Smooth muscle cell of the umbilical artery (primary cell): ENCODE results near the gene CHCHD2. TPM values are rescaled to one million over a fixed set of nuclear protein-coding genes. Genes with fewer than 3 reads are reported as not detected.

Experiments
- total RNA-seq: library from RNA; depleted of rRNA; stranded (reverse); fragments of >200 nt; gene quantifications from 2 replicates; pipeline ENCODE4 v1.2.3, GENCODE V29; 2014

The CHCHD2 gene
- 197 and 391 TPM in 2 replicates for total RNA-seq

GRCh38 chr7:56106108-56107073 is at the start of gene CHCHD2:
CHCHD2 (minus strand) TSS chr7:56106476; CDS start chr7:56106413, 63 bp downstream.

DNA sequence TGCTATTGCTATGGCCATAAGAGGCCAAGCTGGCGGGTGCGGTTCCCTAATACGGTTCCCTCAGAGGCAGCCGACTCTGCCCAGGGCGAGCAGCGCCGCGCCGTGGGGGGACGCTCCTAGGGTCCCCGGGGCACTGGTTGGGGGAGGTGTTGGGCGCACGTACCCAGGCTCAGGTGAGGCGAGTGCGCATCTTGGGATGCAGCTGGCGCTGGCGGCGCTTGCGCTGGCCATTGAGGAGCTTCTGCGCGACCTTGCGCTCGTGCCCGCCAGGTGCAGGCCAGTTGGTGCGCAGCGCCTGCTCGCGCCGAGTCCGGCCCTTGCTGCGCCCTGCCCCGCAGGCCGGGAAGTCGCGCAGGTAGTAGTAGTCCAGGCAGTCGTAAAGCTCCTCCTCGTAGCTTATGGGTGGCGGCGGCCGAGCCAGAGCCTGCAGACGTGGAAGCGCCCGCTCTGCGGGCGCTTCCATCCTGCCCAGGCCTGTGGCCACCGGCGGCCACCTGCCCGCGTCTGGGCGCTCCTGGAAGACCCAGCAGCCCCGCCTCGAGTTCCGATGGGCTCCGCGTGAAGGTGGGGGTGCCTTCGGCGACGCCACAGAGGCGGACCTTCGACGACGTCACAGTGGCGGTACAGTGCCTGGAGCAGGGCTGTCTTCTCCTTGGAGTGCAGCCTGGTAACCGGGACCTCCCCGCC is 9.7 kb upstream of the CHCHD2 start, which contains the start of gene NUPR2:
Gene NUPR2, minus strand, starts transcription at position 566 of the 687 bp plus-strand sequence. Its CDS starts 103 bp downstream, at position 463.

GRCh38 chr7:56092789-56093531 is 13.3 kb downstream of the CHCHD2 start, which contains the start of gene PHKG1:
PHKG1 (minus strand) TSS chr7:56092952; CDS start chr7:56088941, 4,011 bp downstream.

DNA sequence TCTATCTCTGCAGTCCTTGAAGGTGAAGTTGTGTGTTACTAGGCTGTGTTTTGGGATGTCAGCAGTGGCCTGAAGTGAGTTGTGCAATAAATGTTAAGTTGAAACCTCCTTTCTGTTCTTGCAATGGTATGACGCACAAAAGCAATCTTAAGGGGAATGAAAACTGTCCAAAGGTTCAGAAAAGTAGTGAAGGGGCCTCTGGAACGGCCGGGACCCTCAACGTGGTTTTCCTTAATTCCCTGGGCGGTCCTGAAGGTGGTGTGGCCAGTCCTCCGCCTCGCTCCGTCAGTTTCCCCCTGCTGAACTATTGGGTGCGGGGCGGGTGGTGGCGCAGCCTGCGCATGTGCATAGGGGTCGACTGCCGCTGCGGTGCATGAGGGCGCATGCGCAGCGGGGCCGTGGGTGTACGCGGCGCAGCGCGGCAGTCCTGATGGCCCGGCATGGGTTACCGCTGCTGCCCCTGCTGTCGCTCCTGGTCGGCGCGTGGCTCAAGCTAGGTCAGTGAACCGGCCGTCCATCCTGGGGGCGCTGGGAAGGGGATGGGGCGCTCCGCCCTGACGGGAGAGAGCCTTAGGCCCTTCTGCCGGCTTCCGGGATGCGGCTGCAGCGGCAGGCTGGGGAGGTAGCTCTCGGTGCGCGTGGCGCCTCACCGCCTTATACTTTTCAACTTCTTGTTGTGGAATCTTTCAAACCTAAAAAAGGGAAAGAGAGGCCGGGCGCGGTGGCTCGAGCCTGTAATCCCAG is 42.2 kb downstream of the CHCHD2 start, which contains the start of gene SUMF2:
Gene SUMF2, plus strand, starts transcription at position 405 of the 744 bp plus-strand sequence. Its CDS starts 26 bp downstream, at position 431.

Other genes with a start within 250 kb of the CHCHD2 start
- gene SEPTIN14, start 243.7 kb downstream of the CHCHD2 start, total RNA-seq, result not detected in 2 replicates
- gene ZNF713, start 219.0 kb downstream of the CHCHD2 start, total RNA-seq, result 1.9 and 4.2 TPM in 2 replicates
- gene MRPS17, start 154.6 kb downstream of the CHCHD2 start, total RNA-seq, result 6.9 and 10.7 TPM in 2 replicates
- 34.4 and 34.7 TPM in 2 replicates for gene NIPSNAP2, start 141.9 kb downstream of the CHCHD2 start, total RNA-seq
- 66.0 and 132 TPM in 2 replicates for gene PSPH, start 55.0 kb downstream of the CHCHD2 start, total RNA-seq
- 196 and 215 TPM in 2 replicates for gene CCT6A, start 54.7 kb downstream of the CHCHD2 start, total RNA-seq
- gene SUMF2, start 42.2 kb downstream of the CHCHD2 start, total RNA-seq, result 174 and 227 TPM in 2 replicates
- gene PHKG1, start 13.5 kb downstream of the CHCHD2 start, total RNA-seq, result under 0.01 and 0.46 TPM in 2 replicates
- gene NUPR2, start 9.9 kb upstream of the CHCHD2 start, total RNA-seq, result not detected in 2 replicates